Measurements from ENCODE around the gene KLF17.
"Not testable (repeated sequence)": the region's sequence is repeated elsewhere in the genome, so short reads cannot be mapped to it uniquely, and the experiment has no call there.

Gene KLF17

DNA sequence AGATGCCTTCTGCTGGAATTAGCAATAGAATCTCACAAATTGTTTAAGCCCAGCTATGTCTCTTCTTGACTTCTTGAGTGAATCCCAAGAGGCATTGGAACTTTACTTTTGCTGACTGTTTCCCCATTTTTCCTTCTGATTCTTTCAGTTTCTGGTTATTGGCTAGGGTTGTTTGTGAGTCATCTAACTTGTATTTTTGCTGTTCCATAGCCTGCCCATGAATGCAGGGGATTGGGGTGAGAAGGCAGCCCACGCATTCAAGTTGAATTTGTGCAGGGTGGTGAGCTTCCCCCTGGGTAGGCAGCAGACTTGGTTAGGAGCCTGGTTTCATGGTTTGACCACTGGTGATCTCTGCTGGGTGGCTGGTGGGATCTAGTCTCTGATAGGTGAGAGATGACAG, 10.4 kb upstream of the KLF17 start:
- FAIRE-seq (no peak), DNase-seq (ENCODE audit: extremely low spot score, insufficient read length, low read depth) (no peak)

GRCh38 chr1:44108971-44109370, 9.7 kb upstream of the KLF17 start:
- DNase-seq (ENCODE audit: extremely low spot score, insufficient read length, low read depth) (no peak), FAIRE-seq (no peak)

GRCh38 chr1:44110916-44111315, 7.7 kb upstream of the KLF17 start:
- no peak for FAIRE-seq

GRCh38 chr1:44111861-44112260, 6.8 kb upstream of the KLF17 start:
- DNase-seq (ENCODE audit: extremely low spot score, insufficient read length, low read depth): no peak
- no peak for FAIRE-seq

More at GRCh38 chr1:44110916-44111315, 7.7 kb upstream of the KLF17 start:
- DNase-seq (ENCODE audit: extremely low spot score, insufficient read length, low read depth): no peak

DNA sequence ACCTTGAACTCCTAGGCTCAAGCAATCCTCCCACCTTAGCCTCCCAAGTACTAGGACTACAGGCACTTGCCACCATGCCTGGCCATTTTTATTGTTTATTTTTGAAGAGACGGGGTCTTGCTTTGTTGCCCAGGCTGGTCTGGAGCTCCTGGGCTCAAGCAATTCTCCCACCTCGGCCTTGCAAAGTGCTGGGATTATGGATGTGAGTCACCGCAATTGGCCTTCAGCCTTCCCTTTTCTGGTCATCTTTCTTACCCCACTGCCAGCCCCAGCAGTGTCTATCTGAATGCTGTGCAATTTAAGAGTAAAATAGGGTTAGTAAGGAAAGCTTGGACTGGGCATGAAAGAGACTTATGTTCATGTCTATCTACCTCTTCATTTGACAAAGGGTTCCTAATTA, 6.1 kb upstream of the KLF17 start:
- DNase-seq (ENCODE audit: extremely low spot score, insufficient read length, low read depth) (no peak), FAIRE-seq (no peak)

GRCh38 chr1:44113095-44113609, 5.5 kb upstream of the KLF17 start:
- no peak for DNase-seq (ENCODE audit: extremely low spot score, insufficient read length, low read depth)
- FAIRE-seq: no peak

- FAIRE-seq (no peak), DNase-seq (ENCODE audit: extremely low spot score, insufficient read length, low read depth) (no peak)
These were observed 4.5 kb upstream of the KLF17 start for GRCh38 chr1:44114098-44114497.

GRCh38 chr1:44117272-44117671, 1.3 kb upstream of the KLF17 start:
- not testable (repeated sequence) for FAIRE-seq; DNase-seq (ENCODE audit: extremely low spot score, insufficient read length, low read depth)

GRCh38 chr1:44119525-44119924, 904 bp downstream of the KLF17 start:
- FAIRE-seq: no peak
- no peak for DNase-seq (ENCODE audit: extremely low spot score, insufficient read length, low read depth)

- DNase-seq (ENCODE audit: extremely low spot score, insufficient read length, low read depth): no peak
- no peak for FAIRE-seq
These were observed 1.9 kb downstream of the KLF17 start for GRCh38 chr1:44120398-44120949.

DNA sequence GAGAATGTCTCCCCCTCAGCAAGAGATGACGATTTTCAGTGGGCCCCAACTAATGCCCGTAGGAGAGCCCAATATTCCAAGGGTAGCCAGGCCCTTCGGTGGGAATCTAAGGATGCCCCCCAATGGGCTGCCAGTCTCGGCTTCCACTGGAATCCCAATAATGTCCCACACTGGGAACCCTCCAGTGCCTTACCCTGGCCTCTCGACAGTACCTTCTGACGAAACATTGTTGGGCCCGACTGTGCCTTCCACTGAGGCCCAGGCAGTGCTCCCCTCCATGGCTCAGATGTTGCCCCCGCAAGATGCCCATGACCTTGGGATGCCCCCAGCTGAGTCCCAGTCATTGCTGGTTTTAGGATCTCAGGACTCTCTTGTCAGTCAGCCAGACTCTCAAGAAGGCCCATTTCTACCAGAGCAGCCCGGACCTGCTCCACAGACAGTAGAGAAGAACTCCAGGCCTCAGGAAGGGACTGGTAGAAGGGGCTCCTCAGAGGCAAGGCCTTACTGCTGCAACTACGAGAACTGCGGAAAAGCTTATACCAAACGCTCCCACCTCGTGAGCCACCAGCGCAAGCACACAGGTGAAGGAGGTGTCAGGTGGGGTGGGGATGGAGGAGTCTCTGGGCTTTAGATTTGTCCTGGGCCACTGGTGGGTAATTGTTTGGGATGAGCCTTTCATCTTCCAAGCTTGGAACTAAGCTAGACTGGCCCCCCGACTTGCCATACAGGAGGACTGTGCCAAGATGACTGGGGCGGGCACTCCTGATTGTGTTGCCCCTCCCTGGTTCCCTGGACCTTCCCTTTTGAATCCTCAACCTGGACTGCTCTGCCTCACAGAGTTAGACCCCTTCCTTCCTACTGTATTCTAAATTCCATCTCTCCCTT, 11.2 kb downstream of the KLF17 start:
- FAIRE-seq (no peak), DNase-seq (ENCODE audit: extremely low spot score, insufficient read length, low read depth) (no peak)

DNA sequence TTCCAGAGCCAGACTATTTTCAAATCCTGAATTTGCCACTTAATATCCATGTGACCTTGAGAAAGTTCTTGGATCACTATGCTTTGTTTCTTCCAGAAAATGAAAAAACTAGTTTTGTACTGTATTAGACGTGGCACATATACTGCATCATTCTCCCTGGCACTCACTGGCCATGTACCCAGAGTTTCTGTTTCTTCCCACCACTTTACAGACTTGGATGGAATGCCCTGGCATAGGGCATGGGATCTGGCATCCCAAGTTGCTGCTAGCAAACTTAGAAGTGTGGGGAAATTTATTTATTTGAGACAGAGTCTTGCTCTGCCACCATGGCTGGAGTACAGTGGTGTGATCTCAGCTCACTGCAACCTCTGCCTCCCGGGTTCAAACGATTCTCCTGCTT, 12.8 kb downstream of the KLF17 start:
- no peak for DNase-seq (ENCODE audit: extremely low spot score, insufficient read length, low read depth)
- FAIRE-seq: no peak

GRCh38 chr1:44134071-44134920, 15.7 kb downstream of the KLF17 start:
- no peak for DNase-seq (ENCODE audit: extremely low spot score, insufficient read length, low read depth)
- no peak for FAIRE-seq

DNA sequence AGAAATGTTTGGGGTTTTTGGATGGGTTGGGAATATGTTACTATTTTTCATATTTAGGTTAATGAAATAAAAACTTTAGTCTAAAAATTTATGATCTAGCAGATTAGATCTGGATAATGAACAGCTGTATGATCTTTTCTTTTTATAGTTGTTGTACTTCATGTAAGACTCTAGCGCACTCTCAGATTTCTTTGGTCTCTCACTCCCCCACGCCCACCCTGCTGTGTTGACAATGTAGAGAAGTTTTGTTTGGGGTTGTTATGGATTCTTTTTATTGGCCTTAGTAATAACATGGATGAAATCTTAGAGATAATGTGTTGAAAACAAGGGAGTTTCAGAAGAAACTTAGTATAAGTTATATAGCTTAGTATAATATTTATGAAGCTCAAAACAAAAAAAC, 17.3 kb downstream of the KLF17 start:
- FAIRE-seq (no peak), DNase-seq (ENCODE audit: extremely low spot score, insufficient read length, low read depth) (no peak)

- DNase-seq (ENCODE audit: extremely low spot score, insufficient read length, low read depth): no peak
- no peak for FAIRE-seq
These were observed 19.6 kb downstream of the KLF17 start for GRCh38 chr1:44138239-44138638.

DNA sequence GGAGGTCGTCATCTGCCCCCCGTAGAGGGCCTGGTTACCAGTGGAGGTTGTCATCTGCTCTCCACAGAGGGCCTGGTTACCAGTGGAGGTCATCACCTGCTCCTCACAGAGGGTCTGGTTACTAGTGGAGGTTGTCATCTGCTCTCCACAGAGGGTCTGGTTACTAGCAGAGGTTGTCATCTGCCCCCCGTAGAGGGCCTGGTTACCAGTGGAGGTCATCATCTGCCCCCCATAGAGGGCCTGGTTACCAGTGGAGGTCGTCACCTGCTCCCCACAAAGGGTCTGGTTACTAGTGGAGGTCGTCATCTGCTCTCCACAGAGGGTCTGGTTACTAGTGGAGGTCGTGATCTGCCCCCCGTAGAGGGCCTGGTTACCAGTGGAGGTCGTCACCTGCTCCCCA, 20.9 kb downstream of the KLF17 start:
- FAIRE-seq; DNase-seq (ENCODE audit: extremely low spot score, insufficient read length, low read depth): not testable (repeated sequence)

DNA sequence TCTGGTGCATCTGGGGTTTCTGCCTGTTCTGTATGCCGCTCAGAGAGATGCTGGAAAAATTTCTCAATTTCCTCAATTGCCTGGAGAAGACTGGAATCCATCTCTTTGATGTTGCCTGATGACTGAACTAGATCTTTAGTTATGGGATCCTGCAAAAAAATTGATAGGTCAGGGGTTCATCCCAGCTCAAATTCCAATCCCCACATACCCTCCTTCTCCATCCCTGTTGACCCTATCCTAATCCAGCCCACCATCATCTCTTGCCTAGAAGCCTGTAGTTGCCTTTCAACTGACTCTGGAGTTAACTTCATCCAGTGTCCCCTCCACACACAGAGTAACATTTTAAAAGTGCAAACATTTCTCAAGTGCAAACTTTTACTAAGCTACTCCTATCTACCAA, 22.9 kb downstream of the KLF17 start, which contains the start of gene KLF18:
Gene KLF18, minus strand, starts transcription at position 101 of the 400 bp plus-strand sequence. Its CDS starts 0 bp downstream, at position 101.
- no peak for FAIRE-seq

DNA sequence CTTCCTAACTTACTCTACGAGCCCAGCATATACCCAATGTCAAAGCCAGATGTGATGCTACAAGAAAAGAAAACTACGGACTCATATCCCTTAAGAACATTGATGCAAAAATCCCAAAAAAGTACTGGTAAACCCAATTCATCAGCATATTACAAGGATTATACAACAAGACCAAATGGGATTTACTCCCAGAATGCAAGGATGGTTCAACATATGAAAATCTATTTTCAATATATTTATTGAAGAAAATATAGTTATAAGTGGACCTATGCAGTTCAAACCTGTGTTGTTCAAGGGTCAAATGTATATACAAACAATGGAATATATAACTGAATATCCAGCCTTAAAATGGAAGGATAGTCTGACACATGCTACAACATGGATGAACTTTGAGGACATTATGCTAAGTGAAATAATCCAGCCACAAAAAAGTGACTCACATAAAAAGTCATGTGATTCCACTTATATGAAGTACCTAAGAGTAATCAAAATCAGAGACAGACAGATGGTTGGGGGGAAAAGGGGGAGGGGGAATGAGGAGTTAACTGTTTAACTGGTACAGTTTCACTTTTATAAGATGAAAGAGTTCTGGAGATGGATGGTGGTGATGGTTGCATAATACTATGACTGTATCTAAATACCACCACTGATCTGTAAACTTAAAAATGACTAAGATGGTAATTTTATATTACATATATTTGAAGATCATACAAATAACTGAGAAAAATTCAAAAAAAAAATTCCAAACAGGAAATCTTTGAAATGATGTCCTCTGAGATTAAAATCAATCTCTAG, 26.5 kb downstream of the KLF17 start:
- FAIRE-seq (no peak), DNase-seq (ENCODE audit: extremely low spot score, insufficient read length, low read depth) (no peak)

More for the DNA sequence above, 22.9 kb downstream of the KLF17 start, which contains the start of gene KLF18:
- DNase-seq (ENCODE audit: extremely low spot score, insufficient read length, low read depth): no peak

DNA sequence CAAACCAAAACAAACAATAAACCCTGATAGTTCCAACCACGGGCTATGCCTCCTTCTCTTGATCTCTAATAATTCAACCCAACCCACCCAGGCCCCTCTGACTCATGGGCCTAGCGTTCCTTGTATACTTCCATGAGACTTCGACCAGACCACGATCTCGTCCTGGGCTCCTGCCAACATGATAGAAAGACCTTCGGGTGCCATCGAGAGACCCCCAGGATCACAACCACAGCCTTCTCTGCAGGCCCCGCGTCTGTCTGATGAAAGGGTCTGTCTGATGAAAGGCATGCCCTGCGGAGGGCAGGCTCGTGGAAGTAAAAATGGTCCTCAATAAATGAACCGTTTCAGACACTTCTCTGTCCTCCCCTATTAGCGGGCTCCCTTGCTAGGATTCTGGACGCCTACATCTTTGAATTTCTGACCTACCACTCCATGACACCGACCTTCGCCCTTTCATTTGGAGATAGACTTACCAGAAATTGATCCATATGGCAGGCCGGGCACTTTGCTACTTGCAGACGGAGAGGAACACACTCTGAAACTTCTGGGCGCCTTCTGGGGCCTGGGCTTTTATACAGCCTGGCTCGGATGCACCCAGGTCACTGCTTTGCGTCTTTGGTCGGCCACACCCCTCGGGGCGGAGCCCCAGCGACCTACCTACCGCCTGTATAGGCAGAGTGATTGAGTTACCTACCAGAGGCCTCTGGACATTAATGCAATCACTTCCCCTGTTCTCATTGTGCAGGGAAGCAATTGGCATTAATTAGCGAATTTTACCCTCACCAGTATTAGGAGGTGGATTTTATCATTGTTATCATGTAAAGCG, 28.1 kb downstream of the KLF17 start:
- no peak for FAIRE-seq
- no peak for DNase-seq (ENCODE audit: extremely low spot score, insufficient read length, low read depth)

Data from GM18507 (cell line).